HFFc6 (cell line): ENCODE results near the gene KCNJ14. TPM values are rescaled to one million over a fixed set of nuclear protein-coding genes. Genes with fewer than 3 reads are reported as not detected.

ENCODE experiments used
- DNase-seq: peaks from one replicate; pipeline ENCODE4 v3.0.0-alpha.2; 2018
- H3K27ac Mint-ChIP-seq: 2 replicates; pipeline ENCODE4 v1.8.0; 2020; ENCODE audit warnings: mild to moderate bottlenecking, mixed read lengths
- H3K27me3 Mint-ChIP-seq: 2 replicates; pipeline ENCODE4 v1.8.0; 2021; ENCODE audit warnings: mild to moderate bottlenecking, moderate library complexity, mixed read lengths; ENCODE audit not compliant: insufficient read depth
- H3K36me3 Mint-ChIP-seq: 2 replicates; pipeline ENCODE4 v1.8.0; 2021; ENCODE audit warnings: low read depth, mixed read lengths
- H3K4me1 Mint-ChIP-seq: 2 replicates; pipeline ENCODE4 v1.8.0; 2020; ENCODE audit warnings: low read depth, mixed read lengths
- H3K4me3 Mint-ChIP-seq: 2 replicates; pipeline ENCODE4 v1.8.0; 2020; ENCODE audit warnings: mild to moderate bottlenecking, moderate library complexity, mixed read lengths
- H3K9me3 Mint-ChIP-seq: 2 replicates; pipeline ENCODE4 v1.8.0; 2020; ENCODE audit warnings: mild to moderate bottlenecking, mixed read lengths
- total RNA-seq, 6 experiments: library from RNA; stranded (reverse); fragmentation: NEBNext Ultra II Directional; extraction: Animal tissue kit (Norgen Biotek cat#: 25700); gene quantifications; 2 replicates in 1 of 6; 3 replicates in 5 of 6; pipeline ENCODE4 v1.2.3, GENCODE V29; 2021
- TF ChIP-seq, protein P1 (sequence below): fragments of 200-600 bp; sonication (generic); IDR thresholded peaks from 2 replicates; pipeline ENCODE4 v1.5.0; 2021; ENCODE audit warnings: antibody characterized with exemption, mild to moderate bottlenecking

The KCNJ14 gene
- total RNA-seq, 6 experiments from 2014 or later, result 0.33 to 0.90 (median 0.51) TPM

DNA sequence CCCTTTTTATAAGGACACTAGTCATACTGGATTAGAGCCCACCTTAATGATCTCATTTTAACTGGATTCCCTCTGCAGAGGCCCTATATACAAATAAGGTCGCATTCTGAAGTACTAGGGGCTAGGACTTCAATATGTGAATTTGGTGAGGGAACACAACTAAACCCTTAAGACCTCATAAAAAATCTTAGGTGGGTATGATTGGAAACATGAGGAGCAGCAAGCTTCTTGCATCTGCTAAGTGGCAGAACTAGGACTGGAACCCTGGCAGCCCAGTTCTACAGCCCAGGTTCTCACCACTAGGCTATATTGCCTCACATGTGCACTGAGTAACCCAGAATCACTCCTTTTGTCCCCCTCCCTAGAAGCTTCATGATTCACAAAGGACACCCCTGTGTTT, 26.7 kb upstream of the KCNJ14 start:
- peaks cover 13% of the 10 kb centered on the region for H3K4me1 Mint-ChIP-seq
- DNase-seq, result no peak
- H3K36me3 Mint-ChIP-seq, result peaks cover 8% of the 10 kb centered on the region
- H3K27me3 Mint-ChIP-seq, result no peaks in the 10 kb centered on the region; the same call in 1 of the 2 replicates
- H3K27ac Mint-ChIP-seq, result no peak overlapping the region
- no peaks in the 10 kb centered on the region for H3K9me3 Mint-ChIP-seq
- H3K4me3 Mint-ChIP-seq, result no peak overlapping the region
- TF ChIP-seq, protein P1, sequence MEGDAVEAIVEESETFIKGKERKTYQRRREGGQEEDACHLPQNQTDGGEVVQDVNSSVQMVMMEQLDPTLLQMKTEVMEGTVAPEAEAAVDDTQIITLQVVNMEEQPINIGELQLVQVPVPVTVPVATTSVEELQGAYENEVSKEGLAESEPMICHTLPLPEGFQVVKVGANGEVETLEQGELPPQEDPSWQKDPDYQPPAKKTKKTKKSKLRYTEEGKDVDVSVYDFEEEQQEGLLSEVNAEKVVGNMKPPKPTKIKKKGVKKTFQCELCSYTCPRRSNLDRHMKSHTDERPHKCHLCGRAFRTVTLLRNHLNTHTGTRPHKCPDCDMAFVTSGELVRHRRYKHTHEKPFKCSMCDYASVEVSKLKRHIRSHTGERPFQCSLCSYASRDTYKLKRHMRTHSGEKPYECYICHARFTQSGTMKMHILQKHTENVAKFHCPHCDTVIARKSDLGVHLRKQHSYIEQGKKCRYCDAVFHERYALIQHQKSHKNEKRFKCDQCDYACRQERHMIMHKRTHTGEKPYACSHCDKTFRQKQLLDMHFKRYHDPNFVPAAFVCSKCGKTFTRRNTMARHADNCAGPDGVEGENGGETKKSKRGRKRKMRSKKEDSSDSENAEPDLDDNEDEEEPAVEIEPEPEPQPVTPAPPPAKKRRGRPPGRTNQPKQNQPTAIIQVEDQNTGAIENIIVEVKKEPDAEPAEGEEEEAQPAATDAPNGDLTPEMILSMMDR, result no peak

GRCh38 chr19:48433337-48433736, 22.0 kb upstream of the KCNJ14 start:
- TF ChIP-seq, protein P1, result no peak
- no peak overlapping the region for H3K27ac Mint-ChIP-seq
- H3K4me1 Mint-ChIP-seq, result no peaks in the 10 kb centered on the region
- DNase-seq, result no peak
- peaks cover 8% of the 10 kb centered on the region for H3K36me3 Mint-ChIP-seq
- H3K9me3 Mint-ChIP-seq, result no peaks in the 10 kb centered on the region
- no peaks in the 10 kb centered on the region; the same call in 1 of the 2 replicates for H3K27me3 Mint-ChIP-seq
- no peak overlapping the region for H3K4me3 Mint-ChIP-seq

- Mint-ChIP-seq H3K4me1 (no peaks in the 10 kb centered on the region), H3K27me3 (no peaks in the 10 kb centered on the region; the same call in 1 of the 2 replicates), H3K27ac (no peak overlapping the region), H3K4me3 (no peak overlapping the region), H3K36me3 (no peaks in the 10 kb centered on the region; the same call in 1 of the 2 replicates), H3K9me3 (no peaks in the 10 kb centered on the region)
- TF ChIP-seq, protein P1, result no peak
- DNase-seq, result no peak
These were observed 18.8 kb upstream of the KCNJ14 start for GRCh38 chr19:48436586-48436985.

- no peaks in the 10 kb centered on the region for H3K9me3 Mint-ChIP-seq
- H3K4me3 Mint-ChIP-seq, result no peak overlapping the region
- H3K4me1 Mint-ChIP-seq, result peaks cover 10% of the 10 kb centered on the region
- peaks cover 3% of the 10 kb centered on the region; the same call in 1 of the 2 replicates for H3K36me3 Mint-ChIP-seq
- TF ChIP-seq, protein P1, result no peak
- no peak overlapping the region for H3K27ac Mint-ChIP-seq
- H3K27me3 Mint-ChIP-seq, result no peaks in the 10 kb centered on the region; the same call in none of the 2 replicates
- no peak for DNase-seq
These were observed 13.9 kb upstream of the KCNJ14 start for GRCh38 chr19:48441360-48442050.

DNA sequence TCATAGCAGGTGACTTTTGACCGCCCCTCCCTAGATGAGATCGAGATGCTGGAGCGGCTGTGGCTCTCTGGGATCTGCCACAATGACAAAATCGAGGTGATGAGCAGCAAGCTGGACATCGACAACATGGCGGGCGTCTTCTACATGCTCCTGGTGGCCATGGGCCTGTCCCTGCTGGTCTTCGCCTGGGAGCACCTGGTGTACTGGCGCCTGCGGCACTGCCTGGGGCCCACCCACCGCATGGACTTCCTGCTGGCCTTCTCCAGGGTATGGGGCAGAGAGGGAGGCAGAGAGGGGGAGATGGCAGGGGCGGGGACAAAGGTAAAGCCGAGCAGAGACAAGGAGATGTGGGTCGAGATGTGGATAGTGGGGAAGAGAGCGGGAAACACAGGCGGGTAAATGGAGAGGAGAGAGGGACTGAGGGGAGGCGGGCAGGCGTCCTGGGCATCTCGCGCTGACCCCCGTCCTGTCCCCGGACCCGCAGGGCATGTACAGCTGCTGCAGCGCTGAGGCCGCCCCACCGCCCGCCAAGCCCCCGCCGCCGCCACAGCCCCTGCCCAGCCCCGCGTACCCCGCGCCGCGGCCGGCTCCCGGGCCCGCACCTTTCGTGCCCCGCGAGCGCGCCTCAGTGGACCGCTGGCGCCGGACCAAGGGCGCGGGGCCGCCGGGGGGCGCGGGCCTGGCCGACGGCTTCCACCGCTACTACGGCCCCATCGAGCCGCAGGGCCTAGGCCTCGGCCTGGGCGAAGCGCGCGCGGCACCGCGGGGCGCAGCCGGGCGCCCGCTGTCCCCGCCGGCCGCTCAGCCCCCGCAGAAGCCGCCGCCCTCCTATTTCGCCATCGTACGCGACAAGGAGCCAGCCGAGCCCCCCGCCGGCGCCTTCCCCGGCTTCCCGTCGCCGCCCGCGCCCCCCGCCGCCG, 13.0 kb upstream of the KCNJ14 start:
- Mint-ChIP-seq H3K27ac (no peak overlapping the region), H3K9me3 (no peaks in the 10 kb centered on the region), H3K4me3 (no peak overlapping the region), H3K36me3 (peaks cover 4% of the 10 kb centered on the region; the same call in 1 of the 2 replicates), H3K27me3 (no peaks in the 10 kb centered on the region; the same call in none of the 2 replicates), H3K4me1 (peaks cover 10% of the 10 kb centered on the region)
- TF ChIP-seq, protein P1, result no peak
- DNase-seq, result no peak
